Activated naive CD4-positive, alpha-beta T cell treated with anti-CD3 and anti-CD28 coated beads, Interleukin-2, amount 50 U/mL, for 16 hours (primary cell): ENCODE measurements around the gene ECM2.

Experiments used
- DNase-seq: peaks from one replicate; pipeline ENCODE4 v3.0.0-alpha.2; 2020

ECM2 gene

DNA sequence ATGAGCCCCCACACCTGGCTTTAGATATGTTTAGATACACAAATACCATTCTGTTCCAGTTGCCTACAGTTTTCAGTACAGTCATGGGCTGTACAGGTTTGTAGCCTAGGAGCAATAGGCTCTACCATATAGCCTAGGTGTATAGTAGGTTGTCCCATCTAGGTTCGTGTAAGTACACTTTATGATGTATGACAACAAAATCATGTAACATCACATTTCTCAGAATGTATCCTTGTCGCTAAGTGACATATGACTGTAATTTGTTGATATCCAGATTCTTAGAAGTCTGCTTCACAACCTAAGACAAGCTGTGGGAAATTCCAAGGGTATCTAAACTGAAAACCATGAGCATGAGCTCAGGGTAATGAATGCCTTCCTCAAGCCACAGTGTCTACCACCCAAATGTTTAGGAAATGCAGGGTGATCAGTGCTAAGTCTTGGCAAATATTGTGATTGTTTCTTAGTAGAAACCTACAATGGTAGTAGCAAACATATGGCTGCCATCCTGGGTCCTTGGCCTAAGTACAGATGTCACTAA lies 8.4 kb downstream of the ECM2 start:
- DNase-seq, result no peak

DNA sequence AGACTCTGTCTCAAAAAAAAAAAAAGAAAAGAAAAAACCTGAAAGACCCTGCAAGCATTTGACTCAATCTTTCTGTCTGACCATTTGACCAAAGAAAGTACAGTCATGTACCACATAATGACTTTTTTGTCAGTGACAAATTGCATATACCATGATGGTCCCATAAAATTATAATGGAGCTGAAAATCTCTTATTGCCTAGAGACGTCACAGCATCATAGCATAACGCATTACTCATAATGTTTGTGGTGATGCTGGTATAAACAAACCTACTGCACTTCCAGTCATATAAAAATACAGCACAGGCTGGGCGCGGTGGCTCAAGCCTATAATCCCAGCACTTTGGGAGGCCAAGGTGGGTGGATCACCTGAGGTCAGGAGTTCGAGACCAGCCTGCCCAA lies 10.5 kb downstream of the ECM2 start:
- DNase-seq, result no peak

- DNase-seq, result no peak
Measured at GRCh38 chr9:92524881-92525280, 10.9 kb downstream of the ECM2 start.

- DNase-seq, result no peak
Measured at GRCh38 chr9:92522983-92523970, 12.5 kb downstream of the ECM2 start.

DNA sequence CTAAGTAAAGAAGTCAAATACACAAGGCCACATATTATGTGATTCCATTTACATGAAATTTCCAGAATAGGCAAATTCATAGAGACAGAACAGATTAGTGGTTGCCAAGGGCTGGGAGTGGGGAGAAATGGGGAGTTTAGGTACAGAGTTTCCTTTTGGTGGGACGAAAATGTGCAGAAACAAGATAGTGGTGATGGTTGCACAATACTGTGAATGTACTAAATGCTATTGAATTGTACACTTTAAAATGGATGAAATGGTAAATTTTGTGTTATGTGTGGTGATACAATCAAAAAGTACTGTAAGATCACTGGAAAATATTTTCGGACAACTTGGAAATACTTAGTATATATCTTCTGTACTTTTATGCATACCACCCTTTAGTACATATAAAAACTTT lies 15.0 kb downstream of the ECM2 start:
- no peak for DNase-seq

DNA sequence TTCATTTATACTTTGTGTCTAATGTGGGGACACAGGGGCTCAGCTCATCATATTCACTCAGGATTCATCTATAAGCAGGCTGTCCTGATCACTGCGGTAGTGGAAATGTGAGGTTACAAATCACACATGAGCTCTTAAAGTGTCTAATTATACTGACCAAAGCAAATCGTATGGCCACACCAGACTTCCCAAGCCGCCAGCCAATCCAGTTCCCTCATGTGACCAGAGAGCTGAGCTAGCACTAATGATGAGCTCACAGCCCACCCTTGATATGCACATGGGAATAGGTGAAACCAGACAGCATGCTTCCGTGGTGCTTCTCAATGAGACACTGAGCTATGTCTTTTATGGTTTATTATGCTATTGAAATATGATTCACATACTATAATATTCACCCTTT lies 17.6 kb downstream of the ECM2 start:
- no peak for DNase-seq

DNA sequence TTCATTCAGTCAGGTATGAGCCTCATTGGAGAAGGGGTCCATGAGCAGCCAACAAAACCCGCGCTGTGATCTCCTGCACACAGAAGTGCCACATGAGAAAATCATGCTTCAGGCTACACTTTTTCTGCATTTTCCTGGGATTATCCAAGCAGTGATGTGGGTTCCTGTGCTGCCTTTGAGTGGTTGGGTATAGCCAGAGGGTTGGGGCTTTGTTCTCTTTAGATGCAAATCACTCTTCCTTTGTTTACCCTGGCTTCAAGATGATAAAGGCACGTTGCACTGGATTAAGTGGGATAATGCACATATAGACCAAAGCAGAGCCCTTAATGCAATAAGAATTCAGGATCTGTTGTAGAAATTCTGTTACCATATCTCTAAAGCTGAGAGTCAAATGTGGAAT lies 18.7 kb downstream of the ECM2 start:
- DNase-seq, result no peak

- no peak for DNase-seq
Measured at GRCh38 chr9:92516521-92516920, 19.3 kb downstream of the ECM2 start.

GRCh38 chr9:92514635-92515034 lies 21.2 kb downstream of the ECM2 start:
- DNase-seq, result no peak

DNA sequence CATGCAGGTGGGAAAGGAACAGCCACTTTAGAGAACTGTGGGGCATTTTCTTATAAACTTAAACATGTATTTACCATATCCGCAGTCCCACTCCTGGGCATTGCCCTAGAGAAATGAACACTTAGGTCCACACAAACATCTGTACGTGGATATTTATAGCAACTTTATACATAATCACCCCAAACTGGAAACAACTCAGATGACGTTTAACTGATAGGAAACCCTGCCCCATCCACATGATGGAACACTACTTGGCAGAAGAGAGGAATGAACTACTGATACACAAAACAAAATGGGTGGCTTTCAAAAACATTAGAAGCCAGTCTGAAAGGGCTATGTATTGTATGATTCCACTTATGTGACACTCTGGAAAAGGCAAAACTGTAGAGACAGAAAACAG lies 22.4 kb downstream of the ECM2 start:
- no peak for DNase-seq

DNA sequence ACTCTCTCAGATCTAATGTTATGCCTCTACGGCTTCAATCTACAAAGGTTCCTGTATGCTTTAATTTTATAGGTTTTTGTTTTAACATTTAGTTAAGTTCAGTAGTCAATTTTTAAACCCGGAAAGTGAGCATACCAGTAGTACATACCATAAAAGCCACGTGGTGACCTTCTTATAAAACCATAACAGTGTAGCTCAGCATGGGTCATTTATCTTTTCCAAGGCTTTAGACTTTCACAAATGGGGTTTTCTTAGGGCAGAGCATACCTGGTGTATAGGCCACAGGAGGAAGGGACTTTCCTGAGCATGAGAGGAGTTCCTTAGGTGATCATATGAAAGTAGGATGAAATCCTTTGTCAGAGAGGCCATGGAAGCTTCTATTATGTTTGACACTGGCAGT lies 23.2 kb downstream of the ECM2 start:
- DNase-seq, result no peak

GRCh38 chr9:92510747-92511146 lies 25.0 kb downstream of the ECM2 start:
- no peak for DNase-seq

DNA sequence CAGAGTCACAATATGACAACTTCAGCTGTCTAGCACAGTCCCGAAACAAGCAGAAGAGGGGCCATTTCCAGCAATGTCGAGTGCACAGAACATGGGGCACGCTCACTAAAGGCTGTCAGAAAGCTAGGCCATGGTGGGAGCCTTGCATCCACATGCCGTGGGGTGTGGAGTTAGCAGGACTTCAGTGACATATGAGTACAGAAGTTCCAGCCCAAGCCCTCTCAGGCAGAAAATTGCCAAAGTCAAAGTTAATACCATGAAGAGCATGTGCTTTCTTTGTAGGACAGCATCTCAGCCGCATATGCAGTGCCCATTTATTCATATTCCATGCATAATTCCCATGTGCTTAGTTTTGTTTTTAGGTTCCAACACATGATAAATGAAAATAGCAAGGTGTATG lies 26.7 kb downstream of the ECM2 start:
- DNase-seq, result no peak

DNA sequence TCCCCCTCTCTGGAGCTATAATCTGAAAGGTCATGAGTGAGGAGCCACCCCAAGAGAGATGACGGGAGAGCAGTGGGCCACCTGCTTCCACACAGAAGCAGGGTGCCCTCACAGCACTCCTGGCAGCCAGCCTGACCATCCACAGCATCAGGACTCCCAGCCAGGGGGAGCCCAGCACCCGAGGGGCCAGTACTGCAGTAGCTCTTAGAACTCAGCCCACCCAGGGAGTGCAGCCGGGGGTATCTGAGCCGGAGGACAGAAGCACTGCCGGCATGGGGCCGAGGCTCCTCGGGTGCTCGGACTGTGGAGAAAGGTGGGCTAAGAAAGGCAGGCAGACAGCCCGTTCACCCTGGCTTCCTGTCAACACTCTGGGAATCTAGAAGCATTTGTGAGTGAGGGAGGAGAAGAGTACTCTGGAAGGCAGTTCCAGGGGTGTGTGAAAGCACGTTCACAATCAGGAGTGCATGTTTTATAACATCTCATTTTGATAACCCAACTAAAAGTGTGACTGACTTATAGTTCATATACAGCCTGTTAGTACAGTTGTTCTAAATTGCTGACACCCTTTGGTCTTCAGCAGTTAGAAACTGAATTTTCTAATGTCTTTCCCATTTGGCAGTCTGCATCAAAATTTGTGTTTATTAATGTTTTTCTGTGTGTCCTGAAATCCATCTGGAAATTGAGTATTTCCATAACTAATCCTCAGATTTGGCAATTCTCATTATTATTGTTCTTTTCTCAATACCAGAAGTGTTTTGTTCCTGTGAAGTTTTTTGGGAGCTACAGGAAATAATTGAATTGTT lies 27.6 kb downstream of the ECM2 start:
- no peak for DNase-seq

DNA sequence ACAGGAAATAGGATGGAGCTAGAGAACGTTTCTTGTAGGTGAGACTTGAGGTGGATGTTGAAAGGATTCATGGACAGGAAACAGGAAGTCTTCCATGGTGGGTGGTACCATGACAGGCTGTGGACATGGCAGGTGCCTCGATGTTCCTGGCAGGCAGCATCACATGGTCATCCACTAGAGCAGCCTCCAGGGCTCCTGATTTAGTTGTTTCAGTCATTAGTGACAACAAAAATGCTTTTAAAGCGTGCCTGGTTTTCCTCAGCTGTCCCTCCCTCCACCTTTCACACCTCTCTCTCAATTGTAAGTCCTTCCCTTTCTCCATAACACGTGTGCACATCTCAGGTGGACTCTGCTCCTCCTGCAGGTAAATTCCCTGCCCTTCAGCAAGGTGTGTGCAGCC lies 28.3 kb downstream of the ECM2 start:
- DNase-seq, result no peak

- no peak for DNase-seq
Measured at GRCh38 chr9:92507005-92507404, 28.8 kb downstream of the ECM2 start.

GRCh38 chr9:92506184-92506857 lies 29.5 kb downstream of the ECM2 start:
- DNase-seq, result no peak

DNA sequence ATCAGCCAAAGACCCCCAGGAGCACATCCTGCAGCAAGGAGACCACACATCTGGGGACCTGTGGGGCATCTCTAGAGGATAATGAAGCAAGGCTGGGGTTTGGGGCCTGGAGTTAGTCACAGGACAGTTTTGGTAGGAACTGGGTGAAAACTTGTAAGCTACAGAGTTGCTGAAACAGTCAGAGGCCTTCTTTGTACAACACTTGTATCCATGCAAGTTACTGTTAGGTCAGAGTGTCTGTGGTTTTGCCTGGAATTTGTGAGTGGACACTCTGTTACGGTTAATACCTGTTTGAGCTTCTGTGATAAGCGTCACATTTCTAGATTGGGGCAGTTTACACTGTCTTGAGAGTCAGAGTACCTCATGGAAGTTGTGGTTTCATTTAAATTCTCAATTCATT lies 30.9 kb downstream of the ECM2 start:
- no peak for DNase-seq

- DNase-seq, result no peak
Measured at GRCh38 chr9:92503156-92503555, 32.6 kb downstream of the ECM2 start.

DNA sequence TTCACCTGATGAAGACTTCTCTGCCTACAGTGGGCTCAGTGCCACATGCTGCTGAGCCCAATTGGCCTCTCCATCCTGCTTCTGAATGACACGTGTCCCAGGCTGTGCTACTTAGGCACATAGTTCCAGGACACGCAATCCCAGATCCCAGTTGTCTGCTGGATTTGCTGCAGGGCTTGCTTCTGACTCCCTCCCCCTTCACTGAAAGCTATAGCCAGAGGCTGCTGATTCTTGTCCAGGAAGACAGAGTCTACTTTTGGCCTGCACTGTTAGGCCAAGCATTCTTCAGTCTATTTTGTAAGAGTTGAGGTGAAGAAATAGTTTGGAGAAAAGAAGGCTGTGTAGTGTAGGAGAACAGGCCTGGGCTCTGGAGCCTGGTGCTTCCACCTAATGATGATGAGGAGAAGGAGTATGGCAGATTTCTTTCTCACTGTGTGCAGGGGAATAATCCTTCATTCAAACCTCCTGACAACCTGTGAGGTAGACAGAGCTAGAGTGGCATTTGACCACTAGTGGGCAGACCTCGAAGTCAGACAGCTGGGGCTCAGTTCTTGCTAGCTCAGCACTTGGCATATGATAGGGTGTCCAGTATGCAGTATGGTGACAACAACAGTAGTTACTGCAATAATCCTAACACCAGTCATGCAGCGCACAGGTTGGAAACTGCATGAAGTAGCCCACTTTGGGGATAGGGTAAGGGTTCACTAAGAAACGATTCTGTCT lies 34.0 kb downstream of the ECM2 start:
- DNase-seq, result no peak

DNA sequence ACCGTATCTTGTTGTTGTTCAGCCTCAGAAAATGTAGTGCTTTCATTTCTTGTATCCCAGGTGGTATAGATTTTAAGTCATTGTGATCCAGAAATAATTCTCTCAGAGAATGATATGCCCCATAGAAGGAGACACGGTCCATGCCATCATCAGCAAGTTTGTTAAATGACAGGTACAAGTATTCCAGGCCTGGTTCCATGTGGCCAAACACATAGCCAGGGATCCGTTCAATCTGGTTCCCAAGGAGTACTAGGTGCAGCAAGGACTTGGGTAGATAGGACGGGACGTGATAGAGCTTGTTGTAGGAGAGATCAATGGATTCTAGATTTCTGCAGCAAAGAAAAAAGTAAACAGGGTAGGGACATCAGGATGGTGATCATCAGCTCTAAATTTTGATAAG lies 35.1 kb downstream of the ECM2 start:
- DNase-seq, result no peak

DNA sequence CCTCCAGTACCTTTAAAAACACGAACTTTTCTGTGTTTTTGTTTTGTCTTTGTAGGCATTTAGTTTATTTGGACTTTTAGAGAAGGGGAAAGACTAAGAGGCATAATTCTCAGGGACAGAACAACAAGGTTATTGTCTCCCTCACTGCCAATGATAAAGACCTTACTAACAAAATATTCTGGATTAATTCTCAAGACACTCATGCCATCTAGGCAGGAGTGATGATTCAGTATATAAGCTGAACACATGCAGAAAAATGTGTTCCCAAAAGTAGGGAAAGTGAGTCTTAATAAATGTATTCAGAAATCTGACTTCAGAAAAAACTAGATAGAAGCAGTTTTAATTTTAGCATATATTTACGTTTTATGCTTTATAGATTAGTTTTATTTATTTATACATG lies 36.1 kb downstream of the ECM2 start:
- no peak for DNase-seq
